OCI-LY3 (cell line): ENCODE measurements around the gene TNFRSF4.

Source experiments
- H2AFZ ChIP-seq: fragments of 200-600, 300-600 bp; shearing (Covaris generic); 2 replicates; pipeline ENCODE4 v1.6.0; 2014; ENCODE audit warnings: antibody characterized with exemption, low read depth, low read length
- H3K27ac ChIP-seq: fragments of 200-600, 300-600 bp; sonication (generic); 2 replicates; pipeline ENCODE4 v1.5.1; 2014; ENCODE audit warnings: mild to moderate bottlenecking, low read length, moderate library complexity, mixed read lengths
- H3K27me3 ChIP-seq: fragments of 200-600, 300-600 bp; sonication (generic); 2 replicates; pipeline ENCODE4 v1.6.1; 2014; ENCODE audit warnings: low read depth, low read length, mixed read lengths
- H3K36me3 ChIP-seq: fragments of 200-600, 300-600 bp; sonication (generic); replicated peaks from 2 replicates; pipeline ENCODE3; 2014; ENCODE audit warnings: low read depth, low read length, mixed read lengths
- H3K4me1 ChIP-seq: fragments of 300-600, 200-600 bp; sonication (generic); 2 replicates; pipeline ENCODE4 v1.6.1; 2014; ENCODE audit warnings: low read length, mixed read lengths
- H3K4me2 ChIP-seq: fragments of 200-600, 300-600 bp; sonication (generic); 2 replicates; pipeline ENCODE4 v1.6.1; 2014; ENCODE audit warnings: low read length, mixed read lengths
- H3K4me3 ChIP-seq: fragments of 300-600, 200-600 bp; sonication (generic); 2 replicates; pipeline ENCODE4 v1.5.1; 2014; ENCODE audit warnings: antibody characterized with exemption, mild to moderate bottlenecking, low read length, moderate library complexity
- H3K79me2 ChIP-seq: fragments of 300-600, 200-600 bp; shearing (Covaris generic); 2 replicates; pipeline ENCODE4 v1.6.1; 2014; ENCODE audit warnings: mild to moderate bottlenecking, low read length, mixed read lengths
- H3K9ac ChIP-seq: fragments of 300-600, 200-600 bp; shearing (Covaris generic); 2 replicates; pipeline ENCODE4 v1.6.0; 2014; ENCODE audit warnings: mild to moderate bottlenecking, low read length, moderate library complexity
- H3K9me3 ChIP-seq: fragments of 200-600, 300-600 bp; shearing (Covaris generic); 2 replicates; pipeline ENCODE4 v1.6.1; 2014; ENCODE audit warnings: low read length, mixed read lengths; ENCODE audit not compliant: insufficient read depth
- H4K20me1 ChIP-seq: fragments of 200-600, 300-600 bp; sonication (generic); 2 replicates; pipeline ENCODE4 v1.6.1; 2016; ENCODE audit warnings: low read length, mixed read lengths; ENCODE audit not compliant: insufficient read depth
- CTCF ChIP-seq: fragments of 200-600, 300-600 bp; sonication (generic); IDR thresholded peaks from 2 replicates; pipeline ENCODE4 v1.5.1; 2014; ENCODE audit warnings: antibody characterized with exemption, low read length, low read depth
- EZH2phosphoT487 ChIP-seq: fragments of 200-600 bp; shearing (Covaris generic); IDR thresholded peaks from 2 replicates; pipeline ENCODE4 v1.6.1; 2018; ENCODE audit warnings: antibody characterized with exemption, mixed run types, low read depth

The TNFRSF4 gene

GRCh38 chr1:1220197-1220596 lies 6.2 kb upstream of the TNFRSF4 start:
- Histone ChIP-seq H2AFZ (no peak overlapping the region), H3K27ac (no peak overlapping the region), H4K20me1 (no peaks in the 10 kb centered on the region), H3K79me2 (peaks cover 7% of the 10 kb centered on the region), H3K4me2 (no peak overlapping the region), H3K4me1 (peaks cover 10% of the 10 kb centered on the region), H3K4me3 (no peak overlapping the region), H3K9ac (no peak overlapping the region), H3K27me3 (no peaks in the 10 kb centered on the region), H3K9me3 (no peaks in the 10 kb centered on the region), H3K36me3 (peaks cover 23% of the 10 kb centered on the region)
- TF ChIP-seq EZH2phosphoT487 = no peak

- Histone ChIP-seq H3K4me2 (no peak overlapping the region), H3K36me3 (peaks cover 23% of the 10 kb centered on the region), H2AFZ (no peak overlapping the region), H3K79me2 (no peaks in the 10 kb centered on the region), H3K4me3 (no peak overlapping the region), H3K27me3 (no peaks in the 10 kb centered on the region), H3K27ac (no peak overlapping the region), H4K20me1 (no peaks in the 10 kb centered on the region), H3K9ac (no peak overlapping the region), H3K4me1 (peaks cover 18% of the 10 kb centered on the region), H3K9me3 (no peaks in the 10 kb centered on the region)
- no peak for TF ChIP-seq EZH2phosphoT487
- no peak for TF ChIP-seq CTCF
Measured at GRCh38 chr1:1219341-1219740, 5.4 kb upstream of the TNFRSF4 start.

GRCh38 chr1:1218524-1219200 lies 4.7 kb upstream of the TNFRSF4 start:
- Histone ChIP-seq H3K27me3 (no peaks in the 10 kb centered on the region), H3K4me3 (no peak overlapping the region), H4K20me1 (no peaks in the 10 kb centered on the region), H3K9me3 (no peaks in the 10 kb centered on the region), H3K9ac (no peak overlapping the region), H3K4me2 (no peak overlapping the region), H3K36me3 (peaks cover 23% of the 10 kb centered on the region), H3K79me2 (no peaks in the 10 kb centered on the region), H3K4me1 (peaks cover 24% of the 10 kb centered on the region), H2AFZ (no peak overlapping the region), H3K27ac (no peak overlapping the region)
- TF ChIP-seq CTCF (no peak), EZH2phosphoT487 (no peak)

GRCh38 chr1:1217621-1218523 lies 3.9 kb upstream of the TNFRSF4 start:
- no peak overlapping the region for H3K9ac ChIP-seq
- H4K20me1 ChIP-seq = no peaks in the 10 kb centered on the region
- H3K9me3 ChIP-seq = no peaks in the 10 kb centered on the region

More at GRCh38 chr1:1217621-1218523, 3.9 kb upstream of the TNFRSF4 start:
- Histone ChIP-seq H3K27ac (no peak overlapping the region), H2AFZ (no peak overlapping the region), H3K4me3 (no peak overlapping the region), H3K4me2 (no peak overlapping the region), H3K4me1 (peaks cover 24% of the 10 kb centered on the region), H3K27me3 (no peaks in the 10 kb centered on the region), H3K36me3 (peaks cover 19% of the 10 kb centered on the region), H3K79me2 (no peaks in the 10 kb centered on the region)
- no peak for TF ChIP-seq EZH2phosphoT487
- TF ChIP-seq CTCF = no peak
